Amygdala (tissue), 56 donors: ENCODE data around the gene HPCA.

Experiments
- DNase-seq, 56 donors: peaks; one replicate each; lab custom pipeline; 2025; lab: John Stamatoyannopoulos, UW

Gene HPCA

DNA sequence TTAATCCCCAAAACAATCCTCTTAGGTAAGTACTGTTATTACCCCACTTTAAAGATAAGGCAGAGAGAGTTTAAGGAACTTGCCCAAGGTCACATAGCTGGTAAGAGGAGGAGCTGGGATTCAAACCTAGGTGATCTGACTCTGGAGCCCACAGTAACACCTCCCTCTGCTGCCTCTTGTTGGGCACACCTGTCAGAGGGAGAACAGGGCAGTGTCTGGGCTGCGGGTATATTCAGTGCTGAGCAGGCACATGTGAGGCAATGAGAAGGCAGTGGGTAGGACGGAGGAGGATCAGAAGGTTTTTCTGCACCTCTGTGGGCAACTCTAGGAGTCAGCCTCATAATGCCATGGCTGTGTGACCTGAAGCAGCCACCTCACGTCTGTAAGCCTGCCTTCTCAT lies 1.8 kb downstream of the HPCA start:
- no peak for DNase-seq

DNA sequence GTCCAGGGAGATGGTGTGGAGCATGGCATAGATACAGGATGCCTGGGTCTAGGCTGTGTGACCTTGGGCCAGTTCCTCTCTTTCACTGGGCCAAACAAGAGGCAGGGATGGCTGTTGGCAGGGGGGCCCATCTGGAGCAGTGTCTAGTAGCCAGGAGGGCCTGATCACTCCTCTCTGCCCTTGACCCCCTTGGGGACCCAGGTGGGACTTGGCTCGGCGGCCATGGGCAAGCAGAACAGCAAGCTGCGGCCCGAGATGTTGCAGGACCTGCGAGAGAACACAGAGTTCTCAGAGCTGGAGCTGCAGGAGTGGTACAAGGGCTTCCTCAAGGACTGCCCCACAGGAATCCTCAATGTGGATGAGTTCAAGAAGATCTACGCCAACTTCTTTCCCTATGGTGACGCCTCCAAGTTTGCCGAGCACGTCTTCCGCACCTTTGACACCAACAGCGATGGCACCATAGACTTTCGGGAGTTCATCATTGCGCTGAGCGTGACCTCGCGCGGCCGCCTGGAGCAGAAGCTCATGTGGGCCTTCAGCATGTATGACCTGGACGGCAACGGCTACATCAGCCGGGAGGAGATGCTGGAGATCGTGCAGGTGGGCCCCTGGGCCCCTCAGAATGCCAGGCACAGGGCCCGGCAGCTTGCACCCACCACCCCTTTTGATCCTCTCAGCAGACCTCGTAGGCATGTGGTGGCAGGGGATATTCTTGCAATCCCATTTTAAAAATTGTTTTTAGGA lies 2.6 kb downstream of the HPCA start:
- DNase-seq = no peak

DNA sequence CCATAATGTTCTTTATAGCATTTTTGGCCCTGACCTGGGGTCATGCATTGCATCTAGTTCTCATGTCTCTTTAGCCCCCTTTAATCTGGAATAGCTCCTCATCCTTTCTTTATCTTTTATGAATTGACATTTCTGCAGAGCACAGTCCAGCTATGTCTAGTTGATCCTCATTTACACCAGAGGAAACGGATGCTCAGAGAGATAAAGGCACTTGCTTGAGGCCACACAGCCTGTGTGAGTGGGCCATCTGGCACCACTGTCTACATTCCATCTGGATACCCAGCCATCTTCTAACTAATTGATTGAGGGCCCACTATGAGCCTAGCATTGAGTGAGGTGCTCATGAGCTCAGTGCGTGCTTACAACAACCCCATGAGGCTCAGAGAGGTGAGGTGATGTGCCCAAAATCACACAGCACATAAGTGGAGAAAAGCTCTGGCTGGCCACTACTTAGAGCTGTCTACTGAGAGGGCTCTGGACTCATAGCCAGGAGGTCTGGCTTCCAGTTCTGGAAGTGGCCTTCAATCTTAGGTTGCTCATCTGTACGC lies 3.5 kb downstream of the HPCA start:
- no peak for DNase-seq

DNA sequence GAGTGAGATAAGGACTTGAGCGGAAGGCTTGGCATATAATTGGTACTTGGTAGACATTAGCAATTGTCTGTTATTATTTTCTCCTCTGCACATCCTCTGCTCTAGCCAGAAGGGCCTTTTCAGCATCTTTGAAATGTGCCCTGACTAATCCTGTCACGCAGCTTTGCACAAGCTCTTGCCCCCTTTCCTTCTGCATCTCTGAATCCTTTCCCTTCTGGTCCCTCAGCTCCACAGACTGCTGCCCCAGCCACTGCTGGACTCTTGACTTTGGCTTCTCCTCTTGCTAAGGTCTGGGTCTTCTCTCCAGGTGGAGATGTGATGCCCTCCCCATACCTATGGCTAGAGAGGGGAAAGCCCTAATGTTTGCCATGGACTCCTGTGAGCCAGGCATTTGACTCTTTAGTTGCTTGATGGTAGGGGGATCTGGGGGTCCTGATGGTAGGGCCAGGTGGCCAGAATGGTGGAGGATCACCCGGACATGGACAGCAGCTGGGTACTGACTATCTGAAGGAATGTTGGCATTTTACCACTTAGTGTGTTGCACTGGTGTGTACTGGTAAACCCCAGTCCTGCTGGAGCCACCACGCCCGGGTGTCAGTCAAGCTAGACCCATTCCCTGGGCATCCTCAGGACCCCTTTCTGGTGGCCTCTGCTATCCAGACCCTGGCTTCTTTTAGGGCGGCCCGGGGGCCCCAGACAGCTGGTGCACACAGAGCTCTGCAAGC lies 4.4 kb downstream of the HPCA start:
- DNase-seq = no peak

- no peak for DNase-seq
Observed at GRCh38 chr1:32891241-32891570, 4.9 kb downstream of the HPCA start.

GRCh38 chr1:32891630-32892029 lies 5.3 kb downstream of the HPCA start:
- DNase-seq = no peak

- peak in 50 of 56 donors; percentile 32 to 87 (median 64) for DNase-seq
Observed at GRCh38 chr1:32892368-32893197, 6.3 kb downstream of the HPCA start.

DNA sequence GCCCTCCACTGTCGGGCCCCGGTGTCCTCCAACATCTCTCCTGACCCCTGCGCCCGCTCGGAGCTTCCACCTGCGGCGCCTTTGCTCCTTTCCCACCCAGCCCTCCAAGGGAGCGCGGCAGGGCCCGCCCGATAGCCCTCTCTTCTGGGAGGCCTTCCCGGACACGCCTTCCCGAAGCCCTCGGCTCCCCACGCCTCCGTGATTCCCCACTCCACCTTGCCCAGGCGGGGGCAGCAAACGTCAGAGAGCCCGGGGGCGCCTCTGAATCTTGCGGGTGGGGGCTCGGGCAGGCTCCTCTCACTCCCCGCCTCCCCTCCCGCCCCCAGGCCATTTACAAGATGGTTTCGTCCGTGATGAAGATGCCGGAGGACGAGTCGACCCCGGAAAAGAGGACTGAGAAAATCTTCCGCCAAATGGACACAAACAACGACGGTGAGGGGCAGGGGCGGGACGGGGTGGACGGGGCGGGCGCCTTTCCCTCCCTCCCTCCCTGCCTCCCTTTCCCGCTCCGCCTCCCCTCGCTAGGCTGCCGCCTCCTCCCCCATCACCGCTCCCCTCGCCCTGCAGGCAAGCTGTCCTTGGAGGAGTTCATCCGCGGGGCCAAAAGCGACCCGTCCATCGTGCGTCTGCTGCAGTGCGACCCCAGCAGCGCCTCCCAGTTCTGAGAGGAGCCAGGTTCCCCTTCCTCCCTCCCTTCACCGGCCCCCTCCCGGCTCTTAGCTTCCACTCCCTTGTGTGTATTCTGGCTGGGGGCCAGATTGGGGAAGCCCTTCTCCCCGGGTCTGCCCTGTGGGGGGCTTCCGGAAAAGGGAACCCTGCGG lies 7.1 kb downstream of the HPCA start:
- peak in 29 of 56 donors; percentile 21 to 78 (median 48) for DNase-seq

- DNase-seq = no peak
Observed at GRCh38 chr1:32894019-32894600, 7.8 kb downstream of the HPCA start.

DNA sequence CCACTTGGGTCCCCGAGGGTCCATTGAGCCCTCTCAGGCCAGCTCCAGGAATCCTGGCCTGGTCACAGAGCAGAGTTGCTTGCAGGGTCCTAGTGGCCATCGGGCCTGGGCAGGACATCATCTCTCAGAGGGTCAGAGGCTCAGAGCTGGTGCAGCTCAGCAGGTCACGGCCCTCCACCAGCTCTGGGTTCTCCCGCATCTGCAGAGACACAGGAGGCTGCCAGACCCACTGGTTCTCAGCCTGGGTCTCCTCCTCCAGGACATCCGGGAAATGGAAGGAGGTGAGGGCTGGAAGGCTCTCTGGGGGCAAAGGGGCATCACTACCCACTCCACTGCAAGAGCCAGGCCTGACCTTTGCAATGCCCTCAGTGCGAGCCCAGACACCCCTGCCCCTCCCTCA lies 8.4 kb downstream of the HPCA start:
- no peak for DNase-seq

DNA sequence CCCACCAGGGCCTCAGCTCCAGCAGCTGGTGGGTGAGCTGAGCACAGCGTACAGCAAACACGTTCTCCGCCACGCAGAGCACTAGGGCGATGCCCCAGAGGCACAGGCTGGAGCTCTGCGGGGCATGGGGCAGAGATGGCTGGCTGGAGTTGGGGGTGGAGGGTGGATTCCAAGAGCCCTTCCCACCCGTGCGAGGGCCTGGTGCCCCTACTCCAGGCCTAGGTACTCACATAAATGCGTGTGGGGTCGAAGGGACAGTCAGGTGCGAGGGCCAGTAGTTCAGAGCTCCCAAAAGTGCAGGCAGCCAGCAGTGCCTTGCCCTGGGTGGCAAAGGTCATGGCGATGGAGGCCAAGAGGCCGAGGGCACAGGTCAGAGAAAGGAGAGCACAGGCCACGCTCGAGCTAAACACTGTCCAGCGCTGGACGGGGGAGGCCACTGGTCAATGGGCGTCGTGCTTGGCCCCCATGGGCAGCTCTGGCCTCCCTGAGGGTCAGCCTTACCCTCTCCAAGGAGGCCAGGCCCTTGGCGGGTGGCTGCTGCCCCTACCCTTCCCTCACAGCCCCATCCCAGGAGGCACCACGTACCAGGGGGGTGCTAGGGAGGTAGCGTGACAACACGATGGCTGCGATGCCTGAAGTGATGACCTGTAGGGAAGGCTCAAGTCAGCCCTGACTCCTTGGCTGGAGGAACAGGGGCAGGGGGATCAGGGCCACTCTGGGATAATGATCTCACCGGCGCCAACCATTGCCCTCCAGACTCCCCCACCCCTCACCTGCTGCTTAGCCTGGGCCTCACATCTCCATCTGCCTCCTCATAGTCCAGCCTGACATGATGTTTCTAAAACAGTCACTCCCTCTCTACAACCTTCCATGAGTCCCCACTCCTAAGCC lies 9.3 kb downstream of the HPCA start:
- no peak for DNase-seq

DNA sequence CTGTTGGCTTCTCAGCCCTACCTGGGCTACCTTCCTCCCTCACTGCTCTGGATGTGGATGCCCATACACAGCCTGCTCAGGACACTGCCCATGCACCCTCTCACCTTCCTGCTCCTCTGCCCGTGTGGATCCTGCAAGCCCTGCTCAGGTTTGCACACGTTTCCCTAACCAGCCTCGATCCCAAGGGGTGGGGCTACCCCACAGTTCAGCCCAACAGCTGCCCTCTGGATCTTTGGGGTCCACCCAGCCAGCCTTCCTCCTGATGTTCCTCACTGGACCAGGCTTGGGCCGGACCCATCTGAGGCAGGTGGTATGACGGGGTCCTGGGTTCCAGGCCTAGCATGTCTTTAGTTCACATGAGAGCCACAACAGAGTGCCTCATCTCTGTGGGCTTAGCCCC lies 10.2 kb downstream of the HPCA start:
- no peak for DNase-seq

GRCh38 chr1:32897082-32898049 lies 11.1 kb downstream of the HPCA start:
- no peak for DNase-seq

GRCh38 chr1:32898056-32898455 lies 11.8 kb downstream of the HPCA start:
- DNase-seq = no peak

GRCh38 chr1:32898958-32899357 lies 12.7 kb downstream of the HPCA start:
- no peak for DNase-seq

DNA sequence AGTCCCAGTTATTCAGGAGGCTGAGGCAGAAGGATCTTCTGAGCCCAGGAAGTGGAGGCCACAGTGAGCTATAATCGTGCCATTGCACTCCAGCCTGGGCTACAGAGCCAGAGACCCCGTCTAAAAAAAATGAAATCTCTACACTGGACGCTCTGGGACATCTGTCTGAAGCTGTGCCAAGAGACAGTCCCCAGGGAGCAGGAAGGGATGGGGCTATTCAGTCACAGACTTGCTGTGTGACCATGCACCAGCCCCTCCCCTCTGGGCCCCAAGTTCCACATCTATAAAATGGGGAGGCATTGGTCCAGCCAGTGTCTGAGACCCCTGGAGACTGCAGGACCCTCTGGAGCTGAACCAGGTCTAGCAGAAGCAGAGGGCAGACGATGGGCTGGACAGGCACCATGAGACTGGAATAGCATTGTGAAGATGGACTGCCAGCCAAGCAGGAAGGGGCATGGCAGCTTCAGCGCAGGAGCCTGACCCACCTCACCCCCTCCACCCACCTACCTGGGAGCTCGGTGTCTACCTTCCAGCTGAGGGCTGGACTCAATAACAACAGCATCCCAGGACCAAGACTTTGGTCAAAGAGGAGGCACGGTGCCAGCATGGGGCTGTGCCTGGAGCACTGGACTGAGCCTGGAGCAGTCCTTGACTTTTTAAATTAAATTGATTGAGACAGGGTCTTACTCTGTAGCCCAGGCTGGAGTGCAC lies 13.4 kb downstream of the HPCA start:
- no peak for DNase-seq

DNA sequence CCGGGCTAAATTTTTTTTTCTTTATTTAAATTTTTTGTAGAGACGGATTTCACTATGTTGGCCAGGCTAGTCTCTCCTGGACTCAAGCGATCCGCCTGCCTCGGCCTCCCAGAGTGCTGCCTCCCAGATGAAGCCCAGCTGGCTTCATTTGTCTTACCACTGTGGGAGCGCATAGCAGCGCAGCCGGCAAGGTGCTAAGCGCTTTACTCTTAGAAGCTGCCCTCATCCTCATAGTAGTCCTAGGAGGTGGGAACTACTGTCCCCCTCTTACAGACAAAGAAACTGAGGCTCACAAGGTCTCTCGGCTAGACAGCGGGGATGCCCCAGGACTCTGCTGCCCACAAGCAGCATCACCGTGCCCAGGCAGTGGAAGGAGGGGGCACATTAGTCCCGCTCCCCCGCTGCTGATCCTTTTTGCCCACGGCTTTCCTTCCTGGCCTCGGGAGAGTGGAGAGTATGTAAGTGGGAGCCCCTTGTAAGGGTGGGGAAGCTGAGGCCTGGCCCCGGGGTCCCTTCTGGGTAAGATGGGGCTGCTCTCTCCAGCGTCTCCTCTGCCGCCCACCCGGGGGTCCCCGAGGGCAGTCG lies 14.2 kb downstream of the HPCA start:
- no peak for DNase-seq
